Measurements from ENCODE around the gene TSPAN9. TPM values are rescaled to one million over a fixed set of nuclear protein-coding genes. Genes with fewer than 3 reads are reported as not detected.

Gene TSPAN9
- total RNA-seq, 6 donors from 2014 or later = 25.2 to 62.9 (median 44.2) TPM

GRCh38 chr12:3222979-3223378 lies 145.8 kb downstream of the TSPAN9 start:
- TF ChIP-seq POLR2AphosphoS5 (IDR thresholded peaks at IDR 0.05) (no peak), POLR2A (IDR thresholded peaks at IDR 0.05) (no peak), EP300 (IDR thresholded peaks at IDR 0.05) (no peak)
- TF ChIP-seq, protein P1, sequence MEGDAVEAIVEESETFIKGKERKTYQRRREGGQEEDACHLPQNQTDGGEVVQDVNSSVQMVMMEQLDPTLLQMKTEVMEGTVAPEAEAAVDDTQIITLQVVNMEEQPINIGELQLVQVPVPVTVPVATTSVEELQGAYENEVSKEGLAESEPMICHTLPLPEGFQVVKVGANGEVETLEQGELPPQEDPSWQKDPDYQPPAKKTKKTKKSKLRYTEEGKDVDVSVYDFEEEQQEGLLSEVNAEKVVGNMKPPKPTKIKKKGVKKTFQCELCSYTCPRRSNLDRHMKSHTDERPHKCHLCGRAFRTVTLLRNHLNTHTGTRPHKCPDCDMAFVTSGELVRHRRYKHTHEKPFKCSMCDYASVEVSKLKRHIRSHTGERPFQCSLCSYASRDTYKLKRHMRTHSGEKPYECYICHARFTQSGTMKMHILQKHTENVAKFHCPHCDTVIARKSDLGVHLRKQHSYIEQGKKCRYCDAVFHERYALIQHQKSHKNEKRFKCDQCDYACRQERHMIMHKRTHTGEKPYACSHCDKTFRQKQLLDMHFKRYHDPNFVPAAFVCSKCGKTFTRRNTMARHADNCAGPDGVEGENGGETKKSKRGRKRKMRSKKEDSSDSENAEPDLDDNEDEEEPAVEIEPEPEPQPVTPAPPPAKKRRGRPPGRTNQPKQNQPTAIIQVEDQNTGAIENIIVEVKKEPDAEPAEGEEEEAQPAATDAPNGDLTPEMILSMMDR (IDR thresholded peaks at IDR 0.05) = no peak
- WGBS, 2 donors = 90 to 94% methylated on average over 14 to 15 of the region's 15 CpGs

DNA sequence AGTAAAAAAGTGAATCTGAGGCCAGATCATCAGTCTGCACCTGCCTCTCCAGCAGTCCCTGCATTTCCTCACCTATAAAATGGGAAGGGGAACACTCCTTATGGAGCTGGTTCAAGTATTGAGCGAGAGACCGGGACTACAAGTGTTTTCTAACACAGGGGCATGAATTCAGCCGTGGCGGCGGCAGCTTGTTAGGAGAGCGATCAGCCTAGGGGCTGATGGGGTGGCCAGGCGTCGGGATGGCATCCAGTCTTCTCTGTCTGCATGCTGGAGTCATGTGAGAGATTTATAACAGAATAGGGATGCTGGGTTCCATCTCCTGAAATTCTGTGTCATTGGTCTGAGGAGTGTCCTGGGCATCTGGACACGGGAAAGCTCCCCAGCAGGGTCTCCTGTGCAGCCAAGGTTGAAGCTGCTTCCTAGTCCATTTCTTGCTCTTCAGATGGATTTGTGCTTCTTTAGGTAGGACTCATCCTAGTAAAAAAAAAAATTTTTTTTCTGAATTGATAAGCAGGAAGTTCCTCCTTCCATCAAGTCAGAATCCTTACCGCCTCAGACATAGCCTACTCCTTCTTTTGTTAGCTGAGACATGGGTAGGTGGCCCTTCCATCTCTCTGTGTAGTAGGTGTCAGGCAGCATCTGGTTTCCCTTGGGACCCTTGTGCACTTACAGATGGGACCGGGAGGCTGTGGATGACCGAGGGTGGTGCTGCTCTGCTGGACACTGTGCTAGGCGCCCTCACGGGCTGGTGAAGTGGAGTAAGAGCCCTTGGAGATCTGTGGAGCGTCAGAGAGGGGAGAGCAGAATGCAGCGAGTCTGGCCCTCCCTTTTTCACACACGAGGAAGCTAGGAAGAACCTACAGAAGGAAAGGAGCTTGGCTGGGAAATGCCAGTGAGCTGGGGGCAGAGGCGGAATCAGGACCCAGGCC lies 146.7 kb downstream of the TSPAN9 start:
- H3K27me3 ChIP-seq = no peaks in the 10 kb centered on the region
- H3K9me3 ChIP-seq = peaks cover 0 to 4% (median 0%) of the 10 kb centered on the region in 4 donors
- 81 to 92% methylated on average over 18 of the region's 18 CpGs for WGBS, 2 donors
- no peak for TF ChIP-seq POLR2A (IDR thresholded peaks at IDR 0.05)
- no peak for TF ChIP-seq EP300 (IDR thresholded peaks at IDR 0.05)
- no peak for TF ChIP-seq POLR2AphosphoS5 (IDR thresholded peaks at IDR 0.05)
- TF ChIP-seq, protein P1 (IDR thresholded peaks at IDR 0.05) = no peak
- ATAC-seq (ENCODE audit: low FRiP score in 2 of 2) (no peak), DNase-seq (no peak)
- H3K36me3 ChIP-seq = no peaks in the 10 kb centered on the region
- H3K4me3 ChIP-seq = no peak overlapping the region
- H3K27ac ChIP-seq = no peak overlapping the region
- H3K4me1 ChIP-seq = peaks cover 16 to 46% (median 28%) of the 10 kb centered on the region in 4 donors

More at GRCh38 chr12:3222979-3223378, 145.8 kb downstream of the TSPAN9 start:
- Histone ChIP-seq H3K27me3 (no peaks in the 10 kb centered on the region), H3K4me1 (peaks cover 24 to 54% (median 37%) of the 10 kb centered on the region in 4 donors), H3K9me3 (no peaks in the 10 kb centered on the region), H3K4me3 (no peak overlapping the region), H3K27ac (no peak overlapping the region), H3K36me3 (no peaks in the 10 kb centered on the region)
- DNase-seq = no peak
- no peak for ATAC-seq (ENCODE audit: low FRiP score in 2 of 2)

DNA sequence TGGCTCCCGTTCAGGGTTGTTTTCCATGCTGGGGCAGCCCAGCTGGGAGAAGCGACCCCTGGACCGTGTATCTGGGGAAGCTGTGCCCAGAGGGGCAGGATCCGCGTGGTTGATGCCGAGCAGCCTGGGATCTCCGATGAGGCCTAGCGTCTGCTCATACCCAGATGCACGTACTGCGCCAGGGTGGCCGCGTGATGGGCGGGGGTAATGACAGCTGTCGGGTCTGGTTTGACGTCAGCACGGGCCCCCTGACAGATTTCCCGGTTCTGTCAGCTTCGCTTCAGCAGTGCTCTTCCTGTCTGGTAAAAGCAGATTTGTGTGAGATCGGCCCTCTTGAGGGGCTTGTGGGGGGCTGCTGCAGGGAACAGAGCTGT lies 147.3 kb downstream of the TSPAN9 start:
- peaks cover 0 to 4% (median 0%) of the 10 kb centered on the region in 4 donors for H3K9me3 ChIP-seq
- DNase-seq (no peak), ATAC-seq (ENCODE audit: low FRiP score in 2 of 2) (no peak)
- H3K4me1 ChIP-seq = peaks cover 10 to 39% (median 22%) of the 10 kb centered on the region in 4 donors
- 86 to 90% methylated on average over 2 to 13 of the region's 19 CpGs for WGBS, 2 donors
- H3K27me3 ChIP-seq = no peaks in the 10 kb centered on the region
- peaks cover 0 to 2% (median 0%) of the 10 kb centered on the region in 4 donors for H3K36me3 ChIP-seq
- H3K27ac ChIP-seq = no peak overlapping the region
- TF ChIP-seq, protein P1 (IDR thresholded peaks at IDR 0.05) = no peak
- TF ChIP-seq POLR2AphosphoS5 (IDR thresholded peaks at IDR 0.05) = no peak
- TF ChIP-seq EP300 (IDR thresholded peaks at IDR 0.05) = no peak
- no peak for TF ChIP-seq POLR2A (IDR thresholded peaks at IDR 0.05)
- no peak overlapping the region for H3K4me3 ChIP-seq

DNA sequence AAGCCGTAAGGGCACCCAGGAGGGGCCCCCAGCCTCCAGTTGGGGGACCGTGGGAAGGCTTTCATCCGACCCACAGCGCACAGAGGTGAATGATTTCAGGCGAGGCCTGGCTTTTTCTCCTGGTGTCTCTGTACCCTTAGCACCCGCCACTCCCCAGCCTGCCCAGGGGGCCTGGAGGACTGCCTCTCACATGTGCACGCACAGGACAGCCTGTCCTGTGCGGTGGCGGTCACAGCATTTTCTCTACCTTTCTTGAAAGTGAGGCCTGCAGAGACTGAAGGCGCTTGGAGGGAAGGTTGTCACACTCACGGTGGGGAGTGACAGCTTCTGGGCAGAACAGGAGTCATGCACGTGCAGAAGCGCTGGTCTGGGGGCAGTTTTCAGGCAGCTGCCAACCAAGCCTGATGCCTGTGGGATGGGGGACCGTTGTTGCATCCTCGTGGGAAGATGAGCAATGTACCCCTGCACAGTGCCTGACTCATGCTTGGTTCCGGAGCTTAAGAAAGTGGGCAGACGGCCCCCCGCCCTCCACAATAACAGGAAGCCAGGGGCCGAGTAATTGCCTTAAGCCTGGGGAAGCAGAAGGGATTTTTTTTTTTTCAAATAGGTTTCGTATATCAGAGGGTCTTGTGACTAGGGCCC lies 148.1 kb downstream of the TSPAN9 start:
- 61 to 87% methylated on average over 10 to 20 of the region's 20 CpGs for WGBS, 2 donors
- ATAC-seq (ENCODE audit: low FRiP score in 2 of 2) = no peak
- H3K27me3 ChIP-seq = no peaks in the 10 kb centered on the region

More for the DNA sequence above, 148.1 kb downstream of the TSPAN9 start:
- H3K4me3 ChIP-seq = no peak overlapping the region
- no peak for DNase-seq
- H3K9me3 ChIP-seq = peaks cover 0 to 4% (median 0%) of the 10 kb centered on the region in 4 donors
- peak overlapping the region in 2 of 4 donors; percentile 33 to 55 for H3K27ac ChIP-seq
- TF ChIP-seq POLR2AphosphoS5 (IDR thresholded peaks at IDR 0.05) = no peak
- TF ChIP-seq EP300 (IDR thresholded peaks at IDR 0.05) = no peak
- TF ChIP-seq POLR2A (IDR thresholded peaks at IDR 0.05) = no peak
- TF ChIP-seq, protein P1 (IDR thresholded peaks at IDR 0.05) = no peak
- H3K4me1 ChIP-seq = peaks cover 6 to 31% (median 16%) of the 10 kb centered on the region in 4 donors
- peaks cover 0 to 3% (median 0%) of the 10 kb centered on the region in 4 donors for H3K36me3 ChIP-seq
